Fibroblast of skin of left biceps (primary cell): ENCODE data around the gene MBNL3.

Experiments used
- DNase-seq, 2 experiments: peaks; one replicate each; pipeline ENCODE4 v3.0.0-alpha.2; 2013; ENCODE audit warnings: low read depth in 2 of 2

The MBNL3 gene

DNA sequence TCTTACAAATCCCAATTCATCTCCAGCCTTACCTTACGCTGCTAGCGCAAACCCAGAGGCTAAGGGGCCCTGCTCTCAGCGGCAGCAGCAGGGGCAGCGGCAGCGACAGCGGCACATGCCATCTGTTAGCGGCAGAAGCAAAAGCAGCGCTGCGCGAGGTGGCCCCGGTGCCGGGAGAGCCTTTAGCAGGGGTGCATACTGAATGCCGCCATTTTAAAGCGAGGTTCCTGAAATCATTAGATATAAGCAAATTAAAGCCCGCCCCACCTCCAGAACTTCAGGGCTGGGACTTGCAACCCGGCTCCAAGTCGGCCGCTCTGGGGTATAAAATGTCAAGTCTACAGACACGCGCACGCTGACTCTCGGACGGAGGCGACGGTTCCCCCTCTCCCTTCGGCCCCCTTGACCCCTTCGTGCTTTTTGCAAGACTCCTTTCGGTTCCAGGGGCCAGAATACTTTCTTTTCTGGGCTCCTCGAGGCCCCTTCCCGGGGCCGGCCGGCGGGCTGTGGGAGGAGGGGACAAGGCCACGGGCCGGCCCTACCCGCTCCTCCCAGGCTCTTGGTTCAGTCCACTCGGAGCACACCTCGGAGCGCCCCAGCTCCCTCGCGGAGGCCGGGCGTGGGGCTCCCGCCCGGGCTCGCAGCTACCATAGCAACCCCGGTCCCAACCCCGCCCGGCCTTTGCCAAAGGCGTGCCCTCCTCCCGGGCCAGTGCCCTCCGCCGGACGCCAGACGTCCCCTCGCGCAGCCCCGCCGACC is at the start of gene MBNL3:
MBNL3 (minus strand) TSS at position 220 of the 759 bp plus-strand sequence. CDS start 49,427 bp downstream, outside the sequence.
- no peak for DNase-seq

- DNase-seq, result no peak
These were observed 44.6 kb upstream of the MBNL3 start for GRCh38 chrX:132533409-132533808.

DNA sequence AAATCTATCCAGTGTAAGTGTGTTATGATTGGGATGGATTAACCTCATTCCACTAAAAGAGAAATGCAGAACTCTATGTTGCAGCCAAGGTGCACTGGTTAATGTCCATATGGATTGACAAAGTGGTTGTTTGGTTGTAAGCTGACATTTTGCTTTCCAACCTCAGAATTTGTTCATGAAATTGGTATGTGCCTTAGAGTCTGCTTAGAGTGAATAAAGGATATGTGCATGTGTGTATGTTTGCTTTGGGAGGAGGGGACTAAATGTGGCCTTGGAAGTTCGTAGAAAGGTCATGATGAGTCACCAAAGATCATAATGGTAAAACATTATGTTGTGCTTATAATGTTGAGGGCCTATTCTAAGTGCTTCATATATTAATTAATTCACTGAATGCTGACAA is 44.1 kb upstream of the MBNL3 start:
- no peak for DNase-seq

GRCh38 chrX:132532097-132532496 is 43.3 kb upstream of the MBNL3 start:
- DNase-seq, result no peak

- DNase-seq, result no peak
These were observed 32.0 kb upstream of the MBNL3 start for GRCh38 chrX:132520792-132521191.

GRCh38 chrX:132520213-132520612 is 31.4 kb upstream of the MBNL3 start:
- no peak for DNase-seq

DNA sequence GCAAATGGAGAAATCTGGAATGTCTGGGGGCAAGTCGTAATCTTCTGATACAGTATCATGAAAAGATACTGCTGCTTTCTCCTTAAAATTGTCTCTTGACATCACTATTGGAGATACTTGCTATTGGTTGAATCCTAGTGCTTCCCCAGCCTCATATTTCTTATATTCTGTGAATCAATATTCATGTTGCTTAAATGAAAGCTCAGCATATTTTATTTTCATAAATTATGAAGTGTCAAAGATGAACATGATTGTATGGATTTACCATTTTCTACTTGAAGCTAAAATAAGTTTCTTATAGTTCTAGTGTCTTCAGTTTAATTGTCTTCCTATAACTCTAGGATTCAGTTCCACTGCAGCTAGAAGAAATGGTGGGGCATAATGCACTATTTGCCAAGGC is 29.6 kb upstream of the MBNL3 start:
- DNase-seq, result no peak

GRCh38 chrX:132508834-132509233 is 20.0 kb upstream of the MBNL3 start:
- no peak for DNase-seq

DNA sequence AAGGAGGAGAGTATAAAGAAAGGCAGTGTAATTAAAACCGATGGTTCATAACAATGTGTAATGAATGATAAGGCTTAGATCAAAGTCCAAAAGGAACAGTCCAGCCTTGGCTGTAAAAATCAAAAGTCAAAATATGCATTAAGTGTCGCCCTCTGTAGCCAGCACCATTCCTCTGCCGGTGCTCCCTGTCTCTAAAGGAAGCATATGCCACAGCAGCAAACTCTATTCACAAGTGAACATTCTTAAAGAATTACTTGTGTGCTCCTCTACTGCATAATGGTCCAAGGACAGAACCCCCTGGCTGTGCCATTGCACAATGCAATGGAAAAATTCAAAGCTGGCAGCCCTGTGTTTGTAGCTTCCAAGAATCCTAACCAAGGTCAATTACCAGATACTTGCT is 16.3 kb upstream of the MBNL3 start:
- DNase-seq, result no peak

DNA sequence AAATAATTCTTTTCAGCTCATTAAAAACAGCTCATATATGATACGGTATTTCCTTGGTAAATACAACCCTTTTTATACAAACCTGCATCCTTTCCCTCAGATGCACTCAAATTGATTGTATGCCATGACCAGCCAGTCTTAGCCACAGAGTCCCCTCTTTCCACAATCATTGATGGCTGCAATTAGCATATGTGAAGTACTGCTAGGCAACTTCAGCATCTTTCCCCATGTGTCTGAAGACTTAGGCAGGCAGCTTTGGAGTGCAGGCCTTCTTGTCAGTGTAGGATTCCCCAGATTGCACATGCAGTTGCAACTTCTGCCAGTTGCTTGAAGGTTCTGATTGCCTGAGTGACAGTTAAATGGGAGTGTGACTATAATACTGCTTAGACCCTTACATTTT is 15.6 kb upstream of the MBNL3 start:
- no peak for DNase-seq

DNA sequence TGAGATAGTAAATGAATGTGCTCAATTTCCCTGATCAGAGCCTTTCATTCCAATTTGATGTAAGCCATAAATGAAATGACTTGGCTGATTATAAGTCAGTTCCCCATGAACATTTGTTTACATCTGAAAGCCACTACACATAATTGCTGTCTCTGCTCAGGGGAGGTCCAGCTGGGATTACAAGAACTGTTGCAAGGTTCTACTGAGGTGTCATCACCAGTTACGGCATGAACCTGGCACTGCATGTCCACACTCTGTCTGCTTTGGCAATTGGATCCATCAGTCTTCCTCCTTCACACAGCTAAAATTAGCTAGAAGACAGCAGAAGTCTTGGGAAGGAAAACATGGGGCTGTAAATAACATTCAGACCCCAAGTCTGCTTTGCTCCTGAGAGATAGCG is 12.8 kb upstream of the MBNL3 start:
- DNase-seq, result no peak

GRCh38 chrX:132497432-132497831 is 8.6 kb upstream of the MBNL3 start:
- DNase-seq, result no peak

DNA sequence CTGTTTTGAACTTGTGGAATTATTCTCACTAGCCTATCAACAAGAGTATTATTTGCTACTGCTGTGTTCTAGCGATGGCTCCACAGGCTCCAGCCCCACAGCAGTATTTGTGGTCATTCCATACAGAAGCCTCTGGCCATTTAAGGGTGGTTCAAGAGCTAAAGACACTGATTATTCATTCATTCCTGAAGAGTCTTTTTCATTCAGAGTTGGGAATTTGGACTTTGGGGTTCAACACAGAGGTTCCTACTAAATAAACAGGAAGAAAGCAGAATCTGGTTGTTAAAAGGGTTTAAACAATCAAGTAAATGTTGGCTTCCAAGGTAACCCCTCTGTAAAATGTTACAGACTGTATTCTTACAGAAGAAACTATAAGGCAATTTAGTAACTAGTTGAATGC is 4.3 kb upstream of the MBNL3 start:
- DNase-seq, result no peak

DNA sequence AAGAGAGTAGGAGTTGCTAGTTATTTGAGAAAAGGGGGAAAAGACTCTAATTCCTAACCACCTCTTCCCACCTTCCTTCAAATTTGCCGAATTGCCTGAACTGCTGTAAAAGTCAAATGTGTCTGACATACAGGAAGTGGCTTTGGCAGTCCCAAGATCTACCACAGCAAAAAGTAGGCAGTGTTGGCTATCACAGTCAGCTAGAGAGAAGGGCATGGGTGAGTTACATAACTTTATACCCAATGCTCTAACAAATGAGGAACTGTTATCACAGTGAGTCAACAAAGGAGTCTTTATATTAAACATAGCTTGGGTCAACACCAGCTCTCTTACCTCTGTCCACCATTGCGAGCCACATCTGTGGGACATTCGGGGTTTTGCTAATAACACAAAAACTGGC is 2.4 kb upstream of the MBNL3 start:
- DNase-seq, result no peak

DNA sequence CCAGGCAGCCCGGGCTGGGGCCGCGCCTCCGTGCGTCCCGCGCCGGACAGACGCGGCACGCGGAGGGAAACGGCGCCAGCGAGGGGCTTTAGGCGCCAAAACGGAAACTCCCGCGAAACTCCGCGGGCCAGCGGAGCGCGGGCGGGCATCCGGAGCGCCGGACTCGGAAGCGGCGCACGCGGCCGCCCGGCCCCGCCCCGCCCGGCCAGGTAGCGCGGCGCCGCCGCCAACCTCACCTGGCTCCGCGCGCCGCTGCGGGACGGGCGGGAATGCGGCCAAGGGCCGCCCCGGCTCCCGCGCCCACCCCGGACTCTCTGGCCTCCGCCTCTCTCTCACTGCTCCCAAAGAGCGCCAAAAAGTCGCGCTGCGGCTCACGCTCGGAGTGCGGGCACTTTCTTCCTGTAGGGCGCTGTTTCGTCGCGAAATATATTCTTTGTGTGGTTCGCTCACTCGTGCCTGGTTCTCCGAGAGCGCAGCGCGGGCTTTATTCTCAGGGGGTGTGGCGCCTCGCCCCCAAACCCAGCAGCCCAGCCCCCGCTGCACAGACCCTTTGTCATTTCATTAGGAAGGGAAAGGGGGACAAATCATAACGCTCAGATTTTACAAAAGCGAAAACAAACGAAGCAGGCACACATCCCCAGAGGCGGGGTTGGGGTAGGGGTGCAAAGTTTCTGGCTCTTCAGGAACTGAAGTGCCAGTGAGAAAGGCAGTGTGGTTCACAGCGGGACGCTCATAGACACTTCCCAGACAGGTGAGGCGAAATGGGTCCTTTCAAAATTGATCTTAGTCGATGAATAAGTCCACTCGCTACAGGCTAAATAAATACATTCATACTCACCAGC is 961 bp upstream of the MBNL3 start:
- no peak for DNase-seq

GRCh38 chrX:132488180-132488705 is 595 bp downstream of the MBNL3 start:
- DNase-seq, result no peak

DNA sequence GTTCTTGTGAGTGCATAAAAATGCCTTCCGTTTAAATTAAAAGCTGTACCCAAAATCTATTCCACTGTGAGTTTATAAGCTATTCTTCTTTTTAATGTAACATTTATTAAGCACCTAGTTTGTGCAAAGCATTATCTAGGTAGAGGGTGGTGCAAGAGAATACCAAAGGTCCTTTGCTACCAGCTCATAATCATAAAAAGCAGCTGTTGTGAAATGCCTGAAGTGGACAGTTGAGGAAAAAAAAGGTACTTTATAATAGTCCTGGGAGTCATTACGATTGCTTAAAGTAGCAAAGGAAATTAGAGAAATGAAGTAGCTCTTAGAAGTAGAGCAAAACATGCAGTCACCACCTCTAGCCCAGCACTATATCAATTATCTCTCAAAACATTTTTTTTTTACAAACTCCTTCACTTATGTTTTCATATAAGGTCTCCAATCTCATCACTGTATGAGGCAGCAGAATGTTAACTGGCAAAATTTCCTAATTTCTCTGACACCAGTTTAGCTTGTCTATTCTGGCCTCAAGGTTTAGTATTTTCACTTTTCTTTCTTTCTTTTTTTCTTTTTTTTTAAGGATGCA is 2.1 kb downstream of the MBNL3 start:
- DNase-seq, result no peak

DNA sequence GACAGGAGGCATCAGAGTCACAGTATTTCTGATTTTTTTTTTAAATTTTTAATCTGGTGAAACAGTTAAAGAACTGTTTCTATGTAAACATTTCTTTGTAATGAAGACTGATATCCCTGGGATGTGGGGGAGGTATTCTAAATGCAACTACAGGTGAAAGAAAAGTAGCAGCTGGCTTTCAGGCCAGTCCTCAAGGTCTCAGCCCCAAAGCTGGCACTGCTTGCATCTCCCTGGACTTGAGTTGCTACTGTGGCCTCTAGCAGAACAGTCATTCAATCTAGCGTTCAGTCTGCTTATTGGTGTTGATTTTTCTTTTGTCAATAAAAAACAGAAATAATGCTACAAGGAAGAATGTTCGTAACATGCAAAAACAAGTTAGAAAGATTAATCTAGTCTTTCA is 4.9 kb downstream of the MBNL3 start:
- DNase-seq, result no peak

DNA sequence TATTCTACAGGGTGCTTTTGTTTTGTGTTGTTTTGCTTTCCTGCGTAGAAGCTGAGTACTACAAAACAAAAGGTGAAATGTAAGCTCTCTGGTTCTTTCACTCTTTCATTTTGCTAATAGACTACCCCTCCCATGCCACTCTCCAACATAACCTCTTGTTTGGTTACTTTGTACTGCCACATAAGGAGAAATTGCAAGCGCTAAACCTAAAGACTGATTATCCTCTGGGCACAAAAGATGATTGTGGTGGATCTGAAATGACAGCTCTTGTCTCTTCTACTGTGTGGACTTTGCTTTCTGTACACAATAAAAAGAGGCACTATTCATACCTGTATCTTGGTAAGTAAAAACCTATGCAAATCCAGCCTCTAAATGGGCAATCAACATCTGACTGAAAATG is 5.3 kb downstream of the MBNL3 start:
- DNase-seq, result no peak

- DNase-seq, result no peak
These were observed 6.2 kb downstream of the MBNL3 start for GRCh38 chrX:132482632-132483031.

DNA sequence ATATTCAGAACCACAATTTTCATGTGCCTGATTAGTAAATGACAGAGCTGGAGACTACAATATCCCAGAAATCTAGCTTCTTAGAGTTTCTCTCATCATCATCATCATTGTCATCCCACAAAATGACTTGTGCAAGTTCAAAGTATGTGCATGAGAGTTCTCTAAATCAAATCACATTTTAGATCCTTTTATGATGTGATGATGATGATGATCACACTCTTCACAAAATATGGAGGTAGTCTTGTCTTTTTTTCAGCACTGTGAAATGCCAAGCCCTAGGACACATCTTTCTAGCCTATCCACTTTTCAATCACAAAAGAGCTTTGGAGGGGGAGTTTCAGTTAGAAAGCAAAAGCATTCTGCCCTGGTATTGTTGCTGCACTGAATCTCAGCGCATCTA is 7.4 kb downstream of the MBNL3 start:
- no peak for DNase-seq

DNA sequence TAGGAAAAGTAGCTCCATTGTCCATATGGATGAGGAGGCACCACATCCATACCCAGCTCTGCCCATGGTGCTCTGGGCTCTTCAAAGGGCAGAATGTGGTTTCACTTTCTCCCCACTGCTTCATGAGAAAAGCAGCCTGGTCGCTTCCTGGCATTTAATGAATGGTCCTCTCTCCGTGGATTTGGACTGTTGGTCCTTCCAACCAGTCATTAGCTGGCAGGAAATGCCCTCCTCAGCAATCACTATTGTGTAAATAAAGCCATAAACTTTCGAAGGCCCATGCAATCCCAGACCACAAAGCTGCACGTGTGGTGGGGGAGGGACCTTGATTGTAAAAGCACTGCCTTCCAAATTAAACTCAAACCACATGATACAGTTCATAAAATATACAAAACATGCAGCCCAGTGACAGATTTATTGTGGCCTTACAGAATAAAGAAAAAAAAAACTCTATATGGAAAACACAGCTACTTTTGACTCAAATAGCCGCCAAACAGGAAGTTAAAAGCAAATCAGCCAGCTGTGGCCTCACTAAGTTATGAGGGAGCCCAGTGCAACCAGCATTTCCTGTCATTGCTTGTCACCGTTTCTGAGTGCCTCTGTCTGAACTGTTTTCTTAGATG is 8.1 kb downstream of the MBNL3 start:
- peak; percentile 41 to 50 for DNase-seq
